GM12878 (cell line): ENCODE data around the gene ISCA2. TPM values are rescaled to one million over a fixed set of nuclear protein-coding genes. Genes with fewer than 3 reads are reported as not detected.

ENCODE experiments used
- ATAC-seq: fragments of 200-7000 bp; cut with Tn5 transposase; 3 replicates; pipeline ENCODE4 v1.9.1; 2020; ENCODE audit warnings: mild to moderate bottlenecking, moderate library complexity
- BruUV-seq: library from RNA; stranded (reverse); fragments of 400-500 nt; replicated peaks from 2 replicates; lab custom pipeline; 2021; lab: Mats Ljungman, UMichigan
- CTCF ChIA-PET: fragments of 300-600 bp; sonication (Branson Sonifier 250); formaldehyde crosslinking; extraction: SDS; loops from one replicate; lab custom pipeline; 2021; ENCODE audit warnings: inconsistent platforms; lab: Yijun Ruan, JAX
- POLR2A ChIA-PET: fragments of 350-600 bp; formaldehyde crosslinking; extraction: SDS; loops from one replicate; lab custom pipeline; 2021; ENCODE audit warnings: inconsistent platforms; lab: Charles Lee
- RAD21 ChIA-PET: fragments of 300-600 bp; sonication (Branson Sonifier 250); formaldehyde crosslinking; loops from one replicate; lab custom pipeline; 2023; ENCODE audit warnings: antibody characterized with exemption; ENCODE audit not compliant: unreplicated experiment; lab: Charles Lee
- SMC1A ChIA-PET: fragments of 300-600 bp; sonication (Branson Sonifier 250); formaldehyde crosslinking; loops from one replicate; lab custom pipeline; 2023; ENCODE audit not compliant: unreplicated experiment, uncharacterized antibody; lab: Charles Lee
- DNase-seq: peaks from one replicate; pipeline ENCODE4 v3.0.0-alpha.2; 2011; ENCODE audit warnings: low read depth, low spot score
- FAIRE-seq: peaks from 3 replicates; lab custom pipeline; 2011; peaks lifted over from hg19 to GRCh38; lab: Jason Lieb, UNC
- H2AFZ ChIP-seq: 2 replicates; pipeline ENCODE4 v1.6.0; 2011; ENCODE audit warnings: low read depth, low read length, control low read depth; ENCODE audit not compliant: control insufficient read depth
- H3K27ac ChIP-seq: 2 replicates; pipeline ENCODE4 v1.5.1; 2011; ENCODE audit warnings: control low read depth; ENCODE audit not compliant: control insufficient read depth, insufficient read depth
- H3K27me3 ChIP-seq, 2 experiments: replicated peaks in 1 of 2; 2 replicates each; pipeline versions ENCODE4 v1.6.0 to v1.6.1; 2011; ENCODE audit warnings: low read length in 1 of 2; ENCODE audit not compliant: control insufficient read depth in 2 of 2, insufficient read depth in 2 of 2
- H3K36me3 ChIP-seq, 2 experiments: 2 replicates each; pipeline ENCODE4 v1.5.1; 2011; ENCODE audit warnings: low read length in 1 of 2; ENCODE audit not compliant: control insufficient read depth in 2 of 2, insufficient read depth in 2 of 2
- H3K4me1 ChIP-seq: 2 replicates; pipeline ENCODE4 v1.6.1; 2011; ENCODE audit warnings: mild to moderate bottlenecking, low read length, moderate library complexity, mixed read lengths; ENCODE audit not compliant: control insufficient read depth, insufficient read depth
- H3K4me2 ChIP-seq: 2 replicates; pipeline ENCODE4 v1.6.0; 2011; ENCODE audit warnings: control low read depth; ENCODE audit not compliant: control insufficient read depth, insufficient read depth
- H3K4me3 ChIP-seq: fragments of 200-600 bp; sonication (generic); 2 replicates; pipeline ENCODE4 v1.5.1; 2016
- H3K79me2 ChIP-seq: 2 replicates; pipeline ENCODE4 v1.6.0; 2011; ENCODE audit warnings: low read length; ENCODE audit not compliant: control insufficient read depth, insufficient read depth
- H3K9ac ChIP-seq: 2 replicates; pipeline ENCODE4 v1.8.0; 2011; ENCODE audit warnings: low read length, control low read depth, mixed read lengths; ENCODE audit not compliant: control insufficient read depth, insufficient read depth
- H3K9me3 ChIP-seq: replicated peaks from 3 replicates; pipeline ENCODE4 v1.5.1; 2011; ENCODE audit warnings: mild to moderate bottlenecking, low read length; ENCODE audit not compliant: control insufficient read depth, insufficient read depth
- H4K20me1 ChIP-seq: 2 replicates; pipeline ENCODE4 v1.6.0; 2011; ENCODE audit not compliant: control insufficient read depth, insufficient read depth
- BMI1 ChIP-seq: fragments of 450-650 bp; IDR thresholded peaks from 2 replicates; pipeline ENCODE4 v1.6.1; 2016; ENCODE audit warnings: mild to moderate bottlenecking, moderate library complexity, borderline replicate concordance
- CBX5 ChIP-seq: sonication (generic); IDR thresholded peaks from 2 replicates; pipeline ENCODE4 v1.6.1; 2016; ENCODE audit warnings: low read depth, moderate library complexity, mild to moderate bottlenecking, inconsistent platforms
- CHD4 ChIP-seq: fragments of 200-600 bp; sonication (generic); IDR thresholded peaks from 2 replicates; pipeline ENCODE4 v1.6.1; 2016; ENCODE audit warnings: mild to moderate bottlenecking
- HDAC6 ChIP-seq: fragments of 200-600 bp; sonication (generic); IDR thresholded peaks from one replicate; pipeline ENCODE4 v1.8.0; 2017; ENCODE audit warnings: antibody characterized with exemption; ENCODE audit not compliant: unreplicated experiment
- NFXL1 ChIP-seq: fragments of 450-650 bp; IDR thresholded peaks from 2 replicates; pipeline ENCODE4 v1.6.1; 2017; ENCODE audit warnings: antibody characterized with exemption, mild to moderate bottlenecking, borderline replicate concordance
- NFYA ChIP-seq: IDR thresholded peaks from 2 replicates; pipeline ENCODE4 v1.6.1; 2011; ENCODE audit warnings: low read depth, mild to moderate bottlenecking, low read length, improper control_type of control experiment, borderline replicate concordance
- TARDBP ChIP-seq: IDR thresholded peaks from 2 replicates; pipeline ENCODE4 v1.6.1; 2016; ENCODE audit warnings: borderline replicate concordance
- TBL1XR1 ChIP-seq: IDR thresholded peaks from 2 replicates; pipeline ENCODE4 v1.6.1; 2012; ENCODE audit warnings: low read depth, low read length, improper control_type of control experiment
- WRNIP1 ChIP-seq: IDR thresholded peaks from 2 replicates; pipeline ENCODE4 v1.6.1; 2011; ENCODE audit warnings: low read depth, low read length, improper control_type of control experiment, borderline replicate concordance
- ZNF384 ChIP-seq: IDR thresholded peaks from 2 replicates; pipeline ENCODE4 v1.6.1; 2012; ENCODE audit warnings: low read depth, mild to moderate bottlenecking, low read length, improper control_type of control experiment, borderline replicate concordance
- WGBS: methylation state at CpG from one replicate; pipeline ENCODE4 v1.1.6; 2016; ENCODE audit warnings: low lambda C conversion rate; ENCODE audit not compliant: insufficient replicate concordance, insufficient coverage; ENCODE audit errors: missing lambda C conversion rate; 5-methylcytosine and 5-hydroxymethylcytosine counted together
- in situ Hi-C: fragments of 300-500 bp; cut with MboI; formaldehyde crosslinking; loops from 9 replicates; pipeline ENCODE4 v1.14.3; 2018; ENCODE audit warnings: mixed read lengths
- intact Hi-C: fragments of 100-400 bp; cut with micrococcal nuclease; formaldehyde crosslinking; loops from one replicate; pipeline ENCODE4 v1.14.2; 2022; ENCODE audit not compliant: unreplicated experiment
- polyA plus RNA-seq, 11 experiments: library from polyadenylated mRNA; depleted of rRNA in 4 of 11; unstranded in 6 of 11; stranded (reverse) in 5 of 11; fragments of >200 nt; fragmentation: Nextera tagmentation in 4 of 11; fragmentation: Illumina TruSeq in 1 of 11; extraction: Ambion mirVana in 4 of 11; extraction: Trizol in 1 of 11; gene quantifications; 1 replicate in 1 of 11; 2 replicates in 10 of 11; pipeline versions ENCODE4 v1.2.1 to v1.2.3, GENCODE V29; 2011 to 2016; ENCODE audit warnings: inconsistent platforms in 2 of 11, missing spikeins in 2 of 11, low read depth in 1 of 11
- total RNA-seq, 4 experiments: library from RNA; depleted of rRNA in 3 of 4; stranded (reverse); fragments of >200 nt in 3 of 4; fragmentation: Illumina TruSeq in 1 of 4; extraction: Trizol in 1 of 4; gene quantifications; 2 replicates each; pipeline versions ENCODE4 v1.2.1 to v1.2.3, GENCODE V29; 2013 to 2021
- TF ChIP-seq, protein P1 (sequence below): fragments of 450-650 bp; IDR thresholded peaks from 2 replicates; pipeline ENCODE4 v1.6.1; 2016; ENCODE audit warnings: mild to moderate bottlenecking
- TF ChIP-seq, protein P2 (sequence below): IDR thresholded peaks from 2 replicates; pipeline ENCODE4 v1.6.1; 2011; ENCODE audit warnings: low read depth, mild to moderate bottlenecking, low read length, moderate library complexity, borderline replicate concordance; ENCODE audit errors: extremely low read depth
- TF ChIP-seq, protein P3 (sequence below): IDR thresholded peaks from 2 replicates; pipeline ENCODE4 v1.6.1; 2012; ENCODE audit warnings: low read depth, low read length, improper control_type of control experiment

Gene ISCA2
- total and polyA plus RNA-seq, 10 of the 15 experiments (the other 5 are each of a cell fraction or from before 2014, with no cell fraction given), result 7.5 to 116 (median 32.5) TPM

DNA sequence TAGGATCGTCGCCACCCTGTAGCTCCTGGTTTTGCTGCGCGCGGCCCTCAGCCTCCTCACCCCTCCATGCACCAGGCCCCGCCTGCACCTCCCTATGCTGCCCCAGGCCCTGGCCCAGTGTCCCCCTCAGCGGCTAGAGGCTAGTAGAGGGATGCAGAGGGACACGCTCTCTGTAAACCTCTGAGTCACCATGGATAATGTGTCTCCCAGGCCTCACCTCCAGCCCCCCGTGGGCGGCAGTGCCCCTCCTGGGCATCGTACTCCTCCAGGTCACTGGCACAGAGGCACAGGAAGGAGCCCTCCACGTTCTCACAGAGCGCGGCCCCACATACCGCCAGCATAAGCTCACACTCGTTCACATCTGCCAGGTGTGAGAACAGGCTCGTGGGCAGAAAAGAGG, 12.3 kb downstream of the ISCA2 start:
- WGBS, result 32% methylated on average over 17 of the region's 17 CpGs

More for the DNA sequence above, 12.3 kb downstream of the ISCA2 start:
- Histone ChIP-seq H3K36me3 (no peaks in the 10 kb centered on the region), H3K9me3 (no peaks in the 10 kb centered on the region), H3K27me3 (no peaks in the 10 kb centered on the region; a peak in 1 of 4 replicates), H3K4me3 (no peak overlapping the region), H3K9ac (no peak overlapping the region), H3K4me2 (no peak overlapping the region), H3K27ac (no peak overlapping the region), H4K20me1 (no peaks in the 10 kb centered on the region), H3K4me1 (no peaks in the 10 kb centered on the region), H2AFZ (no peak overlapping the region), H3K79me2 (no peaks in the 10 kb centered on the region)
- in situ Hi-C loops, result no loop called here
- SMC1A ChIA-PET, result no interaction called here
- DNase-seq, result no peak
- POLR2A ChIA-PET, result interaction anchor here (0.6 kb wide), 1 partner anchor 228 kb away, joined by 3 read pairs; no protein-coding TSS in a partner anchor
- ATAC-seq, result no peak
- intact Hi-C loops, result no loop called here
- CTCF ChIA-PET, result interaction anchor here (0.6 kb wide), 1 partner anchor 33 kb away, joined by 4 read pairs; no protein-coding TSS in a partner anchor
- no peak for FAIRE-seq
- no TSS peak for BruUV-seq
- RAD21 ChIA-PET, result no interaction called here
- TF ChIP-seq CHD4, result no peak
- TF ChIP-seq, protein P1, sequence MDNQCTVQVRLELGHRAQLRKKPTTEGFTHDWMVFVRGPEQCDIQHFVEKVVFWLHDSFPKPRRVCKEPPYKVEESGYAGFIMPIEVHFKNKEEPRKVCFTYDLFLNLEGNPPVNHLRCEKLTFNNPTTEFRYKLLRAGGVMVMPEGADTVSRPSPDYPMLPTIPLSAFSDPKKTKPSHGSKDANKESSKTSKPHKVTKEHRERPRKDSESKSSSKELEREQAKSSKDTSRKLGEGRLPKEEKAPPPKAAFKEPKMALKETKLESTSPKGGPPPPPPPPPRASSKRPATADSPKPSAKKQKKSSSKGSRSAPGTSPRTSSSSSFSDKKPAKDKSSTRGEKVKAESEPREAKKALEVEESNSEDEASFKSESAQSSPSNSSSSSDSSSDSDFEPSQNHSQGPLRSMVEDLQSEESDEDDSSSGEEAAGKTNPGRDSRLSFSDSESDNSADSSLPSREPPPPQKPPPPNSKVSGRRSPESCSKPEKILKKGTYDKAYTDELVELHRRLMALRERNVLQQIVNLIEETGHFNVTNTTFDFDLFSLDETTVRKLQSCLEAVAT, result no peak
- no peak for TF ChIP-seq ZNF384
- TF ChIP-seq TBL1XR1, result no peak
- no peak for TF ChIP-seq NFXL1
- no peak for TF ChIP-seq NFYA
- TF ChIP-seq CBX5, result no peak
- TF ChIP-seq, protein P2, sequence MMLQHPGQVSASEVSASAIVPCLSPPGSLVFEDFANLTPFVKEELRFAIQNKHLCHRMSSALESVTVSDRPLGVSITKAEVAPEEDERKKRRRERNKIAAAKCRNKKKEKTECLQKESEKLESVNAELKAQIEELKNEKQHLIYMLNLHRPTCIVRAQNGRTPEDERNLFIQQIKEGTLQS, result no peak
- no peak for TF ChIP-seq TARDBP
- TF ChIP-seq, protein P3, sequence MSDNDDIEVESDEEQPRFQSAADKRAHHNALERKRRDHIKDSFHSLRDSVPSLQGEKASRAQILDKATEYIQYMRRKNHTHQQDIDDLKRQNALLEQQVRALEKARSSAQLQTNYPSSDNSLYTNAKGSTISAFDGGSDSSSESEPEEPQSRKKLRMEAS, result no peak
- no peak for TF ChIP-seq WRNIP1
- no peak for TF ChIP-seq HDAC6
- no peak for TF ChIP-seq BMI1
- TF ChIP-seq, all 136 proteins: peak for 0
